ENCODE results near the gene PREPL.

- TF ChIP-seq YY1 (IDR thresholded peaks at IDR 0.05; ENCODE audit: low read depth, low read length) (no peak), TAF7 (optimal IDR thresholded peaks at IDR 0.05; ENCODE audit: borderline replicate concordance, low read depth, low read length) (no peak), CTCF (IDR thresholded peaks at IDR 0.05; ENCODE audit: control extremely low read depth in 1 of 3, insufficient read depth in 1 of 3, low read depth in 1 of 3, low read length in 3 of 3) (no peak), SIN3A (conservative IDR thresholded peaks at IDR 0.05 in 1 of 2, IDR thresholded peaks at IDR 0.05 in 1 of 2; ENCODE audit: low read depth in 1 of 2, low read length in 2 of 2) (no peak)
Observed at GRCh38 chr2:44280869-44281268, 80.4 kb downstream of the PREPL start.

Measured in H1 (cell line).